HCT116 (cell line): ENCODE results near the gene DCAF10. TPM values are rescaled to one million over a fixed set of nuclear protein-coding genes. Genes with fewer than 3 reads are reported as not detected.

ENCODE experiments used
- ATAC-seq: fragments of 200-7000 bp; cut with Tn5 transposase; 2 replicates; pipeline ENCODE4 v1.9.1; 2020; ENCODE audit warnings: mild to moderate bottlenecking, moderate library complexity
- BruUV-seq: library from RNA; stranded (reverse); fragments of 400-500 nt; replicated peaks from 2 replicates; lab custom pipeline; 2021; lab: Mats Ljungman, UMichigan
- CTCF ChIA-PET: fragments of 300-600 bp; sonication (Branson Sonifier 250); formaldehyde crosslinking; loops from one replicate; lab custom pipeline; 2021; ENCODE audit warnings: antibody characterized with exemption; lab: Charles Lee
- POLR2A ChIA-PET: fragments of 300-600, 350-600 bp; sonication (Branson Sonifier 250); formaldehyde crosslinking; loops from one replicate; lab custom pipeline; 2021; ENCODE audit warnings: antibody characterized with exemption; lab: Charles Lee
- RAD21 ChIA-PET, 2 experiments: fragments of 300-600 bp; sonication (Branson Sonifier 250); formaldehyde crosslinking; loops; one replicate each; lab custom pipeline; 2023; ENCODE audit warnings: low total read pairs in 2 of 2; ENCODE audit not compliant: uncharacterized antibody in 2 of 2, unreplicated experiment in 2 of 2, low non-redundant PET in 1 of 2; lab: Charles Lee
- DNase-seq: peaks from one replicate; pipeline ENCODE4 v3.0.0-alpha.2; 2010; ENCODE audit warnings: low read depth, low spot score
- H2AFZ ChIP-seq: fragments of 200-600 bp; shearing (Covaris generic), sonication (generic); 2 replicates; pipeline ENCODE4 v1.6.1; 2017; ENCODE audit warnings: low read depth, mixed run types, mixed read lengths, antibody characterized with exemption, low read length; ENCODE audit not compliant: poor library complexity, severe bottlenecking
- H3K27ac ChIP-seq: 2 replicates; pipeline ENCODE4 v1.5.1; 2012; ENCODE audit warnings: low read depth, low read length
- H3K27me3 ChIP-seq: fragments of 200-600 bp; sonication (generic); 2 replicates; pipeline ENCODE4 v1.6.1; 2016; ENCODE audit warnings: mixed run types, low read length, mixed read lengths; ENCODE audit not compliant: insufficient read depth
- H3K36me3 ChIP-seq, 2 experiments: fragments of 200-500 bp in 1 of 2; fragments of 200-600 bp in 1 of 2; sonication (Bioruptor generic) in 1 of 2; sonication (generic) in 1 of 2; 2 replicates each; pipeline versions ENCODE4 v1.5.1 to v1.6.1; 2014 to 2016; ENCODE audit warnings: low read length in 2 of 2, inconsistent platforms in 1 of 2, mixed read lengths in 1 of 2, mixed run types in 1 of 2; ENCODE audit not compliant: insufficient read depth in 2 of 2, control insufficient read depth in 1 of 2
- H3K4me1 ChIP-seq, 2 experiments: fragments of 200-600 bp in 1 of 2; sonication (generic) in 1 of 2; 2 replicates each; pipeline versions ENCODE4 v1.5.1 to v1.6.1; 2012 to 2017; ENCODE audit warnings: low read length in 2 of 2, inconsistent platforms in 1 of 2, mild to moderate bottlenecking in 1 of 2, mixed read lengths in 1 of 2, mixed run types in 1 of 2, moderate library complexity in 1 of 2; ENCODE audit not compliant: insufficient read depth in 2 of 2, control insufficient read depth in 1 of 2
- H3K4me2 ChIP-seq: fragments of 200-600 bp; sonication (generic); 2 replicates; pipeline ENCODE4 v1.6.1; 2017; ENCODE audit warnings: mixed run types, low read length, mixed read lengths
- H3K4me3 ChIP-seq, 2 experiments: fragments of 200-600 bp in 1 of 2; sonication (generic) in 1 of 2; replicated peaks in 1 of 2; 2 replicates each; pipeline ENCODE4 v1.5.1; 2011 to 2016; ENCODE audit warnings: low read length in 2 of 2, control low read depth in 1 of 2, low read depth in 1 of 2, mild to moderate bottlenecking in 1 of 2, mixed read lengths in 1 of 2, mixed run types in 1 of 2
- H3K79me2 ChIP-seq: fragments of 200-600 bp; sonication (generic); 2 replicates; pipeline ENCODE4 v1.6.1; 2017; ENCODE audit warnings: mild to moderate bottlenecking, mixed run types, low read length, moderate library complexity, mixed read lengths; ENCODE audit not compliant: insufficient read depth
- H3K9ac ChIP-seq: fragments of 200-600 bp; sonication (generic); 2 replicates; pipeline ENCODE4 v1.6.1; 2016; ENCODE audit warnings: low read length, mixed read lengths
- H3K9me2 ChIP-seq: fragments of 200-600 bp; sonication (generic), shearing (Covaris generic); 2 replicates; pipeline ENCODE4 v1.6.1; 2017; ENCODE audit warnings: mixed run types, mild to moderate bottlenecking, moderate library complexity; ENCODE audit not compliant: insufficient read depth
- H3K9me3 ChIP-seq, 2 experiments: fragments of 200-500 bp in 1 of 2; fragments of 200-600 bp in 1 of 2; sonication (Bioruptor generic) in 1 of 2; sonication (generic) in 1 of 2; 2 replicates each; pipeline ENCODE4 v1.6.1; 2014 to 2017; ENCODE audit warnings: low read length in 2 of 2, mixed read lengths in 2 of 2, inconsistent platforms in 1 of 2, low read depth in 1 of 2, mild to moderate bottlenecking in 1 of 2, mixed run types in 1 of 2, moderate library complexity in 1 of 2; ENCODE audit not compliant: control insufficient read depth in 1 of 2, insufficient read depth in 1 of 2
- H4K20me1 ChIP-seq: fragments of 200-600 bp; sonication (generic), shearing (Covaris generic); 2 replicates; pipeline ENCODE4 v1.6.1; 2017; ENCODE audit warnings: mixed run types, mild to moderate bottlenecking, moderate library complexity; ENCODE audit not compliant: insufficient read depth
- CEBPB ChIP-seq: IDR thresholded peaks from 2 replicates; pipeline ENCODE4 v1.6.1; 2012; ENCODE audit warnings: low read depth
- EGR1 ChIP-seq: IDR thresholded peaks from 2 replicates; pipeline ENCODE4 v1.6.1; 2012; ENCODE audit warnings: low read depth
- EZH2 ChIP-seq: fragments of 200-600 bp; sonication (generic); IDR thresholded peaks from 2 replicates; pipeline ENCODE4 v1.6.1; 2017; ENCODE audit warnings: antibody characterized with exemption, mixed run types
- EZH2phosphoT487 ChIP-seq: fragments of 200-600 bp; IDR thresholded peaks from 2 replicates; pipeline ENCODE4 v1.6.1; 2018; ENCODE audit warnings: antibody characterized with exemption, borderline replicate concordance
- FOSL1 ChIP-seq: IDR thresholded peaks from 2 replicates; pipeline ENCODE4 v1.6.1; 2012; ENCODE audit warnings: low read depth
- POLR2AphosphoS5 ChIP-seq: IDR thresholded peaks from 2 replicates; pipeline ENCODE4 v1.6.1; 2011; ENCODE audit warnings: mild to moderate bottlenecking, low read depth, low read length, moderate library complexity
- ZFX ChIP-seq: fragments of 450-650 bp; IDR thresholded peaks from 2 replicates; pipeline ENCODE4 v1.6.1; 2017
- intact Hi-C: fragments of 100-400 bp; cut with micrococcal nuclease; formaldehyde crosslinking; loops from 2 replicates; pipeline ENCODE4 v1.10.0; 2022
- total RNA-seq: library from RNA; stranded (reverse); gene quantifications from one replicate; pipeline ENCODE4 v1.2.1, GENCODE V29; 2021; ENCODE audit not compliant: unreplicated experiment

The DCAF10 gene
- total RNA-seq, 1 experiment from 2014 or later = 20.6 TPM

GRCh38 chr9:37904445-37905130 is 104.0 kb downstream of the DCAF10 start:
- ChIA-PET RAD21 (interaction anchor here in 1 of 2 experiments (1.1 kb wide), 1 partner anchor 159 kb away, joined by 4 read pairs; no protein-coding TSS in a partner anchor), CTCF (interaction anchor here (1.0 to 1.5 kb wide), 3 partner anchors 183 to 488 kb away, joined by 3 to 4 read pairs (median 3); partner anchors contain the start of gene ALDH1B1), POLR2A (no interaction called here)
- H3K79me2 ChIP-seq = peaks cover 39% of the 10 kb centered on the region
- H2AFZ ChIP-seq = peak overlapping the region; percentile 86
- TSS peak; percentile 74 for BruUV-seq
- no peak for DNase-seq
- no peaks in the 10 kb centered on the region for H4K20me1 ChIP-seq
- intact Hi-C loops = loop anchor here (1.0 to 5.0 kb wide), 5 partner anchors 102 to 458 kb away; partner anchors contain the start of genes DCAF10 and SHB
- no peaks in the 10 kb centered on the region for H3K36me3 ChIP-seq
- 0 out of 2 replicates have a peak, but pooled peaks have one; percentile 31 for TF ChIP-seq CEBPB
- TF ChIP-seq ZFX = peak; percentile 53
- no peak for TF ChIP-seq EZH2phosphoT487
- H3K4me1 ChIP-seq = peaks cover 9 to 18% of the 10 kb centered on the region in 2 experiments; a peak in 2 of 4 replicates
- H3K27me3 ChIP-seq = no peaks in the 10 kb centered on the region
- H3K27ac ChIP-seq = peak overlapping the region; percentile 88
- no peaks in the 10 kb centered on the region for H3K9me2 ChIP-seq
- H3K4me3 ChIP-seq = peak overlapping the region; percentile 83 to 87
- no peaks in the 10 kb centered on the region for H3K9me3 ChIP-seq
- peak overlapping the region; percentile 92 for H3K4me2 ChIP-seq
- ATAC-seq = no peak
- peak overlapping the region; percentile 80 for H3K9ac ChIP-seq

- peaks cover 9 to 18% of the 10 kb centered on the region in 2 experiments; a peak in 2 of 4 replicates for H3K4me1 ChIP-seq
- no peaks in the 10 kb centered on the region for H4K20me1 ChIP-seq
- no peak for TF ChIP-seq EZH2
- no peak for TF ChIP-seq EZH2phosphoT487
- no peak for TF ChIP-seq EGR1
- TF ChIP-seq FOSL1 = no peak
- TF ChIP-seq POLR2AphosphoS5 = no peak
- H3K9me3 ChIP-seq = no peaks in the 10 kb centered on the region
- no peaks in the 10 kb centered on the region for H3K9me2 ChIP-seq
- CTCF ChIA-PET = interaction anchor here (1.1 to 1.5 kb wide), 2 partner anchors 183 to 256 kb away, joined by 3 to 4 read pairs; no protein-coding TSS in a partner anchor
- H3K9ac ChIP-seq = no peak overlapping the region
- no peak overlapping the region for H2AFZ ChIP-seq
- no peak for ATAC-seq
- no TSS peak for BruUV-seq
- peak overlapping the region; percentile 92 for H3K4me2 ChIP-seq
- POLR2A ChIA-PET = no interaction called here
- RAD21 ChIA-PET = interaction anchor here in 1 of 2 experiments (1.1 kb wide), 1 partner anchor 158 kb away, joined by 4 read pairs; no protein-coding TSS in a partner anchor
- no peak for DNase-seq
- H3K4me3 ChIP-seq = peak overlapping the region in 1 of 2 experiments; percentile 83; a peak in 1 of 4 replicates
- intact Hi-C loops = loop anchor here (2.0 kb wide), 2 partner anchors 164 to 458 kb away; partner anchors contain the start of gene SHB
- H3K79me2 ChIP-seq = peaks cover 36% of the 10 kb centered on the region
- H3K27me3 ChIP-seq = no peaks in the 10 kb centered on the region
- peak overlapping the region; percentile 88; the same call in 1 of the 2 replicates for H3K27ac ChIP-seq
- H3K36me3 ChIP-seq = no peaks in the 10 kb centered on the region
These were observed 104.5 kb downstream of the DCAF10 start for GRCh38 chr9:37905131-37905505.
